Pancreas (tissue), 10 donors: ENCODE measurements around the gene RAB37. TPM values are rescaled to one million over a fixed set of nuclear protein-coding genes. Genes with fewer than 3 reads are reported as not detected.
A peak's percentile ranks its signal among the peaks of the same experiment; 100 is the strongest.

Experiments
- ATAC-seq, 4 donors: fragments of 200-7000 bp; cut with Tn5 transposase; one replicate each; pipeline versions ENCODE4 v1.8.0 to v1.9.1; 2020; ENCODE audit warnings: mild to moderate bottlenecking in 4 of 4, moderate library complexity in 4 of 4
- DNase-seq, 6 donors: peaks; one replicate each; pipeline ENCODE4 v3.0.0-alpha.2; 2020
- FAIRE-seq: peaks from 2 replicates; lab custom pipeline; 2012; peaks lifted over from hg19 to GRCh38; lab: Jason Lieb, UNC
- H3K27ac ChIP-seq, 4 donors: fragments of 200-600 bp; sonication (generic); 1 replicate in 3 of 4; 2 replicates in 1 of 4; pipeline versions ENCODE4 v1.5.0 to v1.8.0; 2020
- H3K27me3 ChIP-seq, 4 donors: fragments of 200-600 bp; one replicate each; pipeline ENCODE4 v1.8.0; 2021
- H3K36me3 ChIP-seq, 3 donors: fragments of 200-600 bp; sonication (generic) in 1 of 3; one replicate each; pipeline versions ENCODE4 v1.5.0 to v1.8.0; 2020 to 2021
- H3K4me1 ChIP-seq, 3 donors: fragments of 200-600 bp; one replicate each; pipeline ENCODE4 v1.8.0; 2021
- H3K4me3 ChIP-seq, 4 donors: fragments of 200-600 bp; sonication (generic) in 2 of 4; one replicate each; pipeline versions ENCODE4 v1.5.0 to v1.8.0; 2020 to 2021
- H3K9me3 ChIP-seq, 4 donors: fragments of 200-600 bp; one replicate each; pipeline ENCODE4 v1.8.0; 2021
- WGBS, 2 donors: extraction: QIAGEN DNeasy Blood & Tissue Kit; methylation state at CpG; one replicate each; pipeline ENCODE4 v1.1.7; 2013; 5-methylcytosine and 5-hydroxymethylcytosine counted together
- intact Hi-C, 3 donors: fragments of 100-400 bp; cut with DNase I; formaldehyde crosslinking; loops; one replicate each; pipeline versions ENCODE4 v1.11.1 to v1.14.2; 2022
- polyA plus RNA-seq, 2 donors: library from polyadenylated mRNA; stranded (reverse); fragments of 200-250 nt; gene quantifications; one replicate each; pipeline ENCODE4 v1.2.3, GENCODE V29; 2013
- total RNA-seq, 6 donors: library from RNA; stranded (reverse); fragmentation: NEBNext Ultra II Directional in 4 of 6; extraction: Animal tissue kit (Norgen Biotek cat#: 25700) in 4 of 6; gene quantifications; one replicate each; pipeline versions ENCODE4 v1.2.1 to v1.2.4, GENCODE V29; 2021 to 2023
- TF ChIP-seq, protein P1 (sequence below), 4 donors: fragments of 200-600 bp; sonication (generic) in 3 of 4; IDR thresholded peaks; one replicate each; pipeline versions ENCODE4 v1.5.0 to v1.8.0; 2021; ENCODE audit warnings: antibody characterized with exemption in 4 of 4
- donor health status: healthy with polysubstance abuse.
- donor health status: DM: no; HTN: no; CAD: no; lungs with moderate emphysema.
- donor health status: DM: no; HTN: no; CAD: no.
- donor health status: control.
- donor health status: control.
- donor health status: Bipolar disorder and iron deficiency.
- donor health status: DM: yes; HTN: yes; CAD: no.
- donor health status: DM: no; HTN: no; CAD: no.
- donor health status: DM: no; HTN: no; CAD: no.
- donor health status: DM: yes; HTN: yes; CAD: no.

Gene RAB37
- total and polyA plus RNA-seq, 8 donors: 0.79 to 3.1 (median 1.3) TPM

DNA sequence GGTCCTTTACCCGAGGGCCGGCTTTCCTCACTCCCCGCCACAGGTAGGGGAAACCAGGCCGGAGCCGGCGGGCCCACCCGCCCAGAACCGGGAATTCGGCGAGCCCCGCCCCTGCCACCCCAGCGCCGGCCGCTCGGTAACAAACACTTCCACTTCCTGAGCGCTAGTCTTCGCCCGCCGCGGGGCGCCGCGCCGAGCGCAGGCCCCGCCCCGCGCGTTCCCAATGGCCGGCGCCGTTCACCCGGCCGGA lies 11.1 kb downstream of the RAB37 start:
- Histone ChIP-seq H3K4me1 (peaks cover 18 to 28% (median 24%) of the 10 kb centered on the region in 3 donors), H3K4me3 (peak overlapping the region; percentile 33 to 98 (median 72)), H3K36me3 (no peaks in the 10 kb centered on the region), H3K27ac (peak overlapping the region; percentile 88 to 97 (median 95)), H3K27me3 (no peaks in the 10 kb centered on the region), H3K9me3 (no peaks in the 10 kb centered on the region)
- WGBS, 2 donors: 0% methylated on average over 24 to 34 of the region's 34 CpGs
- TF ChIP-seq, protein P1, sequence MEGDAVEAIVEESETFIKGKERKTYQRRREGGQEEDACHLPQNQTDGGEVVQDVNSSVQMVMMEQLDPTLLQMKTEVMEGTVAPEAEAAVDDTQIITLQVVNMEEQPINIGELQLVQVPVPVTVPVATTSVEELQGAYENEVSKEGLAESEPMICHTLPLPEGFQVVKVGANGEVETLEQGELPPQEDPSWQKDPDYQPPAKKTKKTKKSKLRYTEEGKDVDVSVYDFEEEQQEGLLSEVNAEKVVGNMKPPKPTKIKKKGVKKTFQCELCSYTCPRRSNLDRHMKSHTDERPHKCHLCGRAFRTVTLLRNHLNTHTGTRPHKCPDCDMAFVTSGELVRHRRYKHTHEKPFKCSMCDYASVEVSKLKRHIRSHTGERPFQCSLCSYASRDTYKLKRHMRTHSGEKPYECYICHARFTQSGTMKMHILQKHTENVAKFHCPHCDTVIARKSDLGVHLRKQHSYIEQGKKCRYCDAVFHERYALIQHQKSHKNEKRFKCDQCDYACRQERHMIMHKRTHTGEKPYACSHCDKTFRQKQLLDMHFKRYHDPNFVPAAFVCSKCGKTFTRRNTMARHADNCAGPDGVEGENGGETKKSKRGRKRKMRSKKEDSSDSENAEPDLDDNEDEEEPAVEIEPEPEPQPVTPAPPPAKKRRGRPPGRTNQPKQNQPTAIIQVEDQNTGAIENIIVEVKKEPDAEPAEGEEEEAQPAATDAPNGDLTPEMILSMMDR (IDR thresholded peaks at IDR 0.05): peak in 1 of 4 donors; percentile 14
- DNase-seq: no peak
- no peak for FAIRE-seq
- ATAC-seq: no peak
- intact Hi-C loops: loop anchor here in 1 of 3 donors (10.0 kb wide), 1 partner anchor 117 kb away; no protein-coding TSS in a partner anchor

DNA sequence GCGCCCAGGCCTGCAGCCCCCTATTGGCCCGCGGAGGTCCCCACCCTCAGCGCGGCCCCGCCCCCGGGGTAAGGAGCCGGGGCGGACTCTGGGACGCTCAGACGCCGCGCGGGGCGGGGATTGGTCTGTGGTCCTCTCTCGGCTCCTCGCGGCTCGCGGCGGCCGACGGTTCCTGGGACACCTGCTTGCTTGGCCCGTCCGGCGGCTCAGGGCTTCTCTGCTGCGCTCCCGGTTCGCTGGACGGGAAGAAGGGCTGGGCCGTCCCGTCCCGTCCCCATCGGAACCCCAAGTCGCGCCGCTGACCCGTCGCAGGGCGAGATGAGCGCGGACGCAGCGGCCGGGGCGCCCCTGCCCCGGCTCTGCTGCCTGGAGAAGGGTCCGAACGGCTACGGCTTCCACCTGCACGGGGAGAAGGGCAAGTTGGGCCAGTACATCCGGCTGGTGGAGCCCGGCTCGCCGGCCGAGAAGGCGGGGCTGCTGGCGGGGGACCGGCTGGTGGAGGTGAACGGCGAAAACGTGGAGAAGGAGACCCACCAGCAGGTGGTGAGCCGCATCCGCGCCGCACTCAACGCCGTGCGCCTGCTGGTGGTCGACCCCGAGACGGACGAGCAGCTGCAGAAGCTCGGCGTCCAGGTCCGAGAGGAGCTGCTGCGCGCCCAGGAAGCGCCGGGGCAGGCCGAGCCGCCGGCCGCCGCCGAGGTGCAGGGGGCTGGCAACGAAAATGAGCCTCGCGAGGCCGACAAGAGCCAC lies 11.6 kb downstream of the RAB37 start, which contains the start of gene NHERF1:
NHERF1 (plus strand) TSS at position 100 of the 750 bp plus-strand sequence; CDS start at position 319, 219 bp downstream.
- Histone ChIP-seq H3K27me3 (no peaks in the 10 kb centered on the region), H3K27ac (peak within 1 kb of the TSS; percentile 88 to 97 (median 95)), H3K4me1 (peaks cover 18 to 28% (median 24%) of the 10 kb centered on the region in 3 donors), H3K36me3 (no peaks in the 10 kb centered on the region), H3K4me3 (peak within 1 kb of the TSS; percentile 55 to 98 (median 88)), H3K9me3 (no peaks in the 10 kb centered on the region)
- TF ChIP-seq, protein P1 (IDR thresholded peaks at IDR 0.05): peak in 1 of 4 donors; percentile 14
- FAIRE-seq: no peak
- peak; percentile 77 to 84 (median 82) for ATAC-seq
- DNase-seq: peak; percentile 93 to 99 (median 96)
- intact Hi-C loops: loop anchor here in 1 of 3 donors (10.0 kb wide), 1 partner anchor 116 kb away; no protein-coding TSS in a partner anchor
- WGBS, 2 donors: 0% methylated on average over 60 to 90 of the region's 90 CpGs

DNA sequence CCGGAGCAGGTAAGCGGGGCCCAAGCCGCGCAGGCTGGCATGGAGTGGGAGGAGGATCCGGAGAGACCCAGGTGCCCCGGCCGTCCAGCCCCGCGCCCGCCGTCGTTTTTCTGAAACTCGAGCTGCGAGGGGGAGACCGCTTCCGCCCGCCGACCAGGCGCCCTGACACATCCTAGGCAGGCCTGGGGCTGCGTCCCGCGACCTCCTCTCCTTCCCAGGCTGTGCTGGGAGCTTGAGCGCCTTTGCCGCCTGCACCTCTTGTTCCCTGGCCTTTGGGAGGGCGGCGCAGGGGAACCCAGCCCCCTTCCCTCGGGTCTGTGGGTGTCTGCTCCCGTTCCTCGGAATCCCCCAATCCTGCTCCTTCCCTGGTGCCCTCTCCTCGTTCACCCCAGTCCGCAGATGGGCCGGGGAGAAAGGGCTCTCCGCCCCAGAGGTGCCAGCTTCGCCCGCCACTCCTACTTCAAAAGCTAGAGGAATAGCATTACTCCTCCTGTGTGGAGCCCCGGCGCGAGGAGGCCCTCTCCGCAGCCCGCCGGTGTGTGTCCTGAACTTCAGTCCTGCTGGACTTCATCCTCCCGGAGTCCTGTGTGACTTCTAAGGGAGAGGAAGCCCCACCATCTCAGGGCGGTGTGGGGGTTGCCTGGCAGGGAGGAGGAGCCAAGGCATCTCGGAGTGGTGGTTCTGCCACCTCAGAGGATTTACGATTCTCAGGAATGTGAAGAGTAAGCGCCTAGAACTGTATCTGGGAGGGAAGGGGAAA lies 12.4 kb downstream of the RAB37 start:
- Histone ChIP-seq H3K4me1 (peaks cover 18 to 28% (median 24%) of the 10 kb centered on the region in 3 donors), H3K36me3 (no peaks in the 10 kb centered on the region), H3K9me3 (no peaks in the 10 kb centered on the region), H3K27ac (peak overlapping the region; percentile 88 to 97 (median 95)), H3K4me3 (peak overlapping the region; percentile 55 to 98 (median 88)), H3K27me3 (no peaks in the 10 kb centered on the region)
- intact Hi-C loops: loop anchor here in 2 of 3 donors (2.0 to 10.0 kb wide), 2 partner anchors 19 to 115 kb away; no protein-coding TSS in a partner anchor
- no peak for FAIRE-seq
- DNase-seq: peak in 3 of 6 donors; percentile 46 to 88 (median 49)
- 1% methylated on average over 29 to 46 of the region's 46 CpGs for WGBS, 2 donors
- ATAC-seq: peak; percentile 1 to 7 (median 2)
- TF ChIP-seq, protein P1 (IDR thresholded peaks at IDR 0.05): no peak

DNA sequence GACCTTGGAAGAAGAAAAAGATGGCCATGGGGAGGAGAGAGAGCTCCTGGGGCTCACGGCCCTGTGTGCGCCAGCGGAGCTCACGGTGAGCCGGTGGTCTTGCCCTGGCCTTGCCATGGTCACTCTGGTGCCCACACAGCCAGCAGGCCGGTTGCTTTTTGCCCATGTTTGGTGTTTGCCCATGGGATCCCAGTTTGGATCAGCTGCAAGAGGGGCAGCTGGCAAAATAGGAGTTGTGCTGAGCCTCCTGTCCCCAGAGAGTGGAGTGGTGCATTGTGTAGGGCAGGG lies 12.9 kb downstream of the RAB37 start:
- TF ChIP-seq, protein P1 (IDR thresholded peaks at IDR 0.05): no peak
- ATAC-seq (no peak), DNase-seq (no peak), FAIRE-seq (no peak)
- peak overlapping the region; percentile 55 to 98 (median 88) for H3K4me3 ChIP-seq
- intact Hi-C loops: loop anchor here in 1 of 3 donors (2.0 kb wide), 1 partner anchor 19 kb away; no protein-coding TSS in a partner anchor
- H3K27me3 ChIP-seq: no peaks in the 10 kb centered on the region
- peak overlapping the region; percentile 88 to 97 (median 95) for H3K27ac ChIP-seq
- H3K9me3 ChIP-seq: no peaks in the 10 kb centered on the region
- H3K4me1 ChIP-seq: peaks cover 18 to 25% (median 24%) of the 10 kb centered on the region in 3 donors
- 10 to 29% methylated on average over 6 of the region's 6 CpGs for WGBS, 2 donors
- no peaks in the 10 kb centered on the region for H3K36me3 ChIP-seq
